ENCODE measurements around the gene CACNA2D3.

Gene CACNA2D3

DNA sequence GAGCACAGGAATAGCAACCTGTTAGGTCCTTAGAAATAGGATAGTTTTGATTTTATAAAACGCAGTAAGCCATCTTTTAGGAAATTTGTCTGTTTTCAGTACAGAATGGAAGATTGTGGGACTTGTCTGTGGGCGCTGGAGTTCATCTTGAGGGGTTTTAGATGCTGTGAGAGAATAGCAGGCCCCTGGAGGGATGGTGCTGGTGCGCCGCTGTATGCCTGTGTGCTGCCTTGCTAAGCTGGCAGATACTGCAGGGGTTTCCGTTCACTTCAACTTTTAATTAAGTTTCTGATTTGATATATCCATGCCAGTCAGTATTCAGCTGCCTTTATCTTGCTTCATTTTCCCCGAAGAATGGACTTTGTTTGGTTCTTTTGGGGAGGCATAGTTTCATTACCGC, 4.2 kb downstream of the CACNA2D3 start:
- DNase-seq (ENCODE audit: extremely low read depth in 1 of 2, low read depth in 1 of 2), result no peak

DNA sequence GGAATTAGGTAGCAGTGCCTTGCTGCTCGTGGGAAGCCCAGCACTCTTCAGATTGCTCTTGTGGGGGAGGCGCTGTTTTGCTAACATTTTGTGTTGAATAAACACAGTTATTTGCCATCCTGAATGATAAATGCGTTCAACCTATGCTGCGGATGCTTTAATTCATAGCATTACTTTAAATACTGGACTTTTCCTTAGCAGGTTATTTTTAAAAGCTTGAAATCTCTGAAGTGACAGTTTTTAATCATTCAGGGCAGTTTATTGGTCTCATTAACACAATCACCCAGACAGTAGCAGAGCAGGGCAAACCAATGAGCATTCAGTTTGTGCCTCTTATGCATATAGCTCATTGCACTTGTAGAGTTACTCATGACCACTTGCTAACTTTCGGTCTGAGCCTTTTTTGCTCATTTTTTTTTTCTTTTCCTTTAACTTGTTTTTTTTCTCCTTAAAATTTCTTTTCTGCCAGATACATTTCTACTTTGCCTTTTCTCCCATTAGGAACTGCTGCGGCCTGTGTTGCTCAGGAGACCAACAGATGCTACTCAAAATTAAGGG, 5.2 kb downstream of the CACNA2D3 start:
- DNase-seq (ENCODE audit: extremely low read depth in 1 of 2, low read depth in 1 of 2), result no peak

- DNase-seq (ENCODE audit: extremely low read depth in 1 of 2, low read depth in 1 of 2), result no peak
Observed at GRCh38 chr3:54131026-54131605, 8.8 kb downstream of the CACNA2D3 start.

DNA sequence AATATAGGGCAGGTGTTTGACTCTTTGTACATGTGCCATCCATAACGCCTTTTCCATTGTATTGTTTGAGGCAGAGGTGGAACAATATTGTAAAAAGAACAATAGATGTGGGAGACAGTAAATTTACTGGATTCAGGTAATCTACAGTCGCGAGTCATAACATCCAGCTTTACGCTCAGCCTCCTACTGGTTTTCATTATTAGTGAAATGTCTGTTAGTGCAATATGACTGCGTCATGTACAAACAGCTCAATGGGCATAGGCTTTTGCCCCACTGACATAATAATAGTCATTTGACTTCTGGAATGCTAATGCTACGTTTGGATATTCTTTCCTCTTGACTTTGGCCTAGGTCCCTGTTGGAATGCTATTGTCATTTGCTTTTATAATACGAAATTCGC, 9.5 kb downstream of the CACNA2D3 start:
- no peak for DNase-seq (ENCODE audit: extremely low read depth in 1 of 2, low read depth in 1 of 2)

GRCh38 chr3:54132685-54133084, 10.3 kb downstream of the CACNA2D3 start:
- no peak for DNase-seq (ENCODE audit: extremely low read depth in 1 of 2, low read depth in 1 of 2)

GRCh38 chr3:54133196-54133595, 10.8 kb downstream of the CACNA2D3 start:
- DNase-seq (ENCODE audit: extremely low read depth in 1 of 2, low read depth in 1 of 2), result no peak

GRCh38 chr3:54134155-54134554, 11.8 kb downstream of the CACNA2D3 start:
- DNase-seq (ENCODE audit: extremely low read depth in 1 of 2, low read depth in 1 of 2), result no peak

DNA sequence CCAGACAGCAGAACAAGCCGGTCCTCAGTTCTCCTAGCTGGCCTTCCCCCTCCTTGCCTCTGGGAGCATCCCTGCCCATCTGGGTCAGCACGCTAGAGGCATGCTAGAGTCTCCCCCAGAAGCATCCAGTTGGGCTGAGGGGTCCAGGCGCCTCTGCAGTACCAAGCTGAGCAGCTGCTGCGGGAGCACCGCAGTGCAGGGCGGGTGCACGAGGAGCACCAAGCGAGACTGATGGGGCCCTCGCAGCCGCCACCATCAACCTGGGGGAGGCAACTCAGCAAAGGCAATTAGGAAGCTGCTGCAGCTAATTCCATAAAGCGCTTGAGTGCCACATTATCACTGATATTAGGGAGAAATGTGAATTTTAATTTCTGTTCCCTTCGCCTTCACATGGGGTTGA, 12.4 kb downstream of the CACNA2D3 start:
- no peak for DNase-seq (ENCODE audit: extremely low read depth in 1 of 2, low read depth in 1 of 2)

GRCh38 chr3:54137311-54137710, 15.0 kb downstream of the CACNA2D3 start:
- DNase-seq (ENCODE audit: extremely low read depth in 1 of 2, low read depth in 1 of 2), result no peak

- DNase-seq (ENCODE audit: extremely low read depth in 1 of 2, low read depth in 1 of 2), result no peak
Observed at GRCh38 chr3:54138937-54139547, 16.7 kb downstream of the CACNA2D3 start.

DNA sequence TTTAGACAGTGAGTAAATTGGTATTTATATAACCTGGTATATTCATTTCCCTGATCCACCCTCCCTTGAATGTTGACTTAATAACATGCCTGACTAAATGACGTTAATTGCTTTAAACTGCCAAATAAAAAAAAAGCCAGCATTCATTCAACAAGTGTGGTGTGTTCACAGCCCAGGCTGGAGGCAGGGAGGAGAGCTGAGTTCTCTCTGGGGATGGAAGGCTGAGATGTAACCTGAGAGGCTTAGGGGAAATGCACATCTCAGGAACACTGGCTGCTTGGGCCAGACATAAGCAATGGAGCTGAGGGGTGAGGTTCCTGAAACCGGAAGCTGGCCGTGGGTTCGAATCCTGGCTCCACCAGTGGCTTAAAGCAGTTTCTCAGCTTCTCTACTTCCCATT, 17.3 kb downstream of the CACNA2D3 start:
- no peak for DNase-seq (ENCODE audit: extremely low read depth in 1 of 2, low read depth in 1 of 2)

DNA sequence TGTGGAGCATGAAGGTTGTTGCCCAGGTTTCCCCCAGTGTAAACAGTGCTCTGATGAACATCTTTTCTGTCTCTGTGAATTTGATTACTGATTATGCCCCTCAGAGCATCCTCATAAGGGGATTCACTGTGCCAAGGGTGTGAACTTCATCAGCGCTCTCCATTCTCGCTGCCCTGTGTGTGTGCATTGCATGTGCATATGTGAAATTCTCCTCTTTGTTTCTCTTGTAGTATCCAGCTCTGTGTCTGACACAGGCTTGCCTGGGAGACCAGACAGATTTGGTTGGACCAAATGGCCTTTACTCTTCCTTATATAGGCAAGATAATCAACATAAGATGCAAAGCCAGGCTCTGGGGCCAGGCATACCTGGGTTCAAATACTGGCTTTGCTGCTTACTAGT, 21.9 kb downstream of the CACNA2D3 start:
- no peak for DNase-seq (ENCODE audit: extremely low read depth in 1 of 2, low read depth in 1 of 2)

DNA sequence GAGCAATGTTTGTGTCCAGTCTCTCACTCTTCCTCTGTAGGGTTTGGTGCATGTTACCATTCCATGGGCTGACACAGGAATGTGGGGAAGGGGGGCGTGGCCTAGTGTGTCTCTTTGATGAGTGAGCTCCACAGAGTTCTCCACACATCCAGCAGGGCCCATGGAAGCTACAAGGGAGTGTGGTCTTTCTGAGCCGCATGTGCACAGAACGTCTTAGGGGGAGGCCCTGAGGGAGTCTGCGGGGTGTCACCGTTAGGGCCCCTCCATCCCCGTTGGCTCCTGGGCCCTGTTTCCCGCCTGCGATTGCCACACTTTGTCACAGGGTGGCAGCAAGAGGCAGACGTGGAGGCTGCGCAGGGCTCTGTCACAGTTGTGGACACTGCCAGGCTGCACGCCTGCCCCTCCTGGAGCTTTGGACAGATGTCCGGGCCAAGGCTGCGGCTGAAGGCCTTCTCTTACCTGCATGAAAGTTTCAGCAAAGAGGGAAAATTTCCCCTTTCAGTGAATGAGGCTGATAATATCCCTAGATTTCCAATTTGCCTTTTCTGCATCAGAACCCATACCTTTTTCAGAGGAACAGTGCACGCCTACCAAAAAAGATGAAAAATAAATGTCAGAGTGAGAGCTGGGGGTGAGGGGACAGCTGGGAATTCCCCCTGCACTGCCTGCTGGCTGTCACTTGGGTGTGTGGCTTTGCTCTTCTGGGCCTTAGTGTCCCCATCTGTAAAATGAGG, 24.3 kb downstream of the CACNA2D3 start:
- DNase-seq (ENCODE audit: extremely low read depth in 1 of 2, low read depth in 1 of 2), result no peak

GRCh38 chr3:54150864-54151467, 28.6 kb downstream of the CACNA2D3 start:
- DNase-seq (ENCODE audit: extremely low read depth in 1 of 2, low read depth in 1 of 2), result no peak

- DNase-seq (ENCODE audit: extremely low read depth in 1 of 2, low read depth in 1 of 2), result no peak
Observed at GRCh38 chr3:54153477-54153876, 31.1 kb downstream of the CACNA2D3 start.

GRCh38 chr3:54157860-54158259, 35.5 kb downstream of the CACNA2D3 start:
- no peak for DNase-seq (ENCODE audit: extremely low read depth in 1 of 2, low read depth in 1 of 2)

DNA sequence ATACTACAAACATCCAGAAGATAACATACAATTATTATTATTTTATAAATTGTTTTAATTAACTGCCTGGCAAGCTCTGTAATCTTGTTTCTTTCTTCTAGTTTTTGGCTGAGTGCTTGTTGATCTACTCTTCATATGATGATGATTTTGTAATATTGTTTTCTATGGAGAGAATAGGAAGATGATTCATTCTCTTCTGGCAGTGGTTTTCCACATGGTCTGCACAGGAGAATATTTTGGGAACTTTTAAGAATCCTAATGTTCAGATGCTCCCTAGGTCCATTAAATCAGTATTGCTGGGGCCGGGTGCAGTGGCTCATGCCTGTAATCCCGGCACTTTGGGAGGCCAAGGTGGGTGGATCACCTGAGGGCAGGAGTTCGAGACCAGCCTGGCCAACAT, 37.6 kb downstream of the CACNA2D3 start:
- no peak for DNase-seq (ENCODE audit: extremely low read depth in 1 of 2, low read depth in 1 of 2)

DNA sequence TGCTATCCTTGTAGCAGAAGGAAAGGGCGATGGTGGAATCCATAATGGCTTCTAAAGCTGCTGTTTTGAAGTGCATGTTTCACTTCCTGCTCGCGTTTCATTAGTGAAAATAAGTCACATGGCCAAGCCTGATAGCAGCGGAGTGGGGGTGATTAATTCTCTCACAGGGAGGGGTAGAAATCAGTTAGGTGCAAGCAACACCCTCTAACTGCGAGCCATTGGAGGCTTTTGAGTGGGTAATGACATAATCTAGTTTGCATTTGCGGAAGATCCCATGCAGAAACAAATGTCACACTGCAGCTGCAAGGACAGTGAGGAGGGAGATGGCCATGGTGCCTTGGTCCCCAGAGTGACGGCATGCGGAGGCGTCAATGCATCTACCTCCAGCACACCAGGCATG, 41.1 kb downstream of the CACNA2D3 start:
- DNase-seq (ENCODE audit: extremely low read depth in 1 of 2, low read depth in 1 of 2), result no peak

DNA sequence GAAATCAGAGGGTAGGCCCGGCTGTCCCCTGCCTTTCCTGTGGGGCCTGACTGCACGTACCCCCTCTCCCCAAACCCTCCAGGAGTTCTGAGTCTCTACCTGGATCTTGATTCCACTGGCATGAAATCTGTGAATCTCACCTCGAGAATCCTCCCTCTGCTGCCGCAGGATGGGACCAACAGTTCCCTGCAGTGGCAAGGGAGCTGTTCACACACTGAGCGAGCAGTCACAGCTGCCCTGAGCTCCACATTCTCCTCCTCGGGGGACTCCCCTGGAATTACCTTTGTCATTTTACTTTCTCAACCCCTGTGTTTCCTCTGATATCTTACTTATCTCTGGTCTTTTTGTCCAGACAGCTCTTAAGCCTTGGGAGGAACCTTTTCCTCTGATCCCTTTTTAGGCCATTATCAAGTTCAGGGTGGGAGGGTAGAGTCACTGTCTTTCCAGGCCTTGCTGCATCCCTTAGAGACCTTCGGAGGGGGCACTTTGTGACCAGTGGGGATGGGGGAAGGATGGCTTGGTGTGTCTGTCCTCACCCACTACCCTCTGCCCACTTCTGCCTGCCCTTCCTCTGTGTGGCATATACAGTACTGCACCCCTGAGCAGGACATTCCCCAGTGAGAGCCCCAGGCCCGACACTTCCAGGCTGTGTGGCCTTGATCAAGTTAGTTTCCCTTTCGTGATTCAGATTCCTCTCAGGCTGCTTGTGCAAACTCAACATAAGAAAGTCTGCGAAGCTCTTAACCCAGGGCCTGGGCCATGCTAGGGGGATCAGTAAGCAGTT, 42.0 kb downstream of the CACNA2D3 start:
- DNase-seq (ENCODE audit: extremely low read depth in 1 of 2, low read depth in 1 of 2), result no peak

- DNase-seq (ENCODE audit: extremely low read depth in 1 of 2, low read depth in 1 of 2), result no peak
Observed at GRCh38 chr3:54165865-54166264, 43.5 kb downstream of the CACNA2D3 start.

GRCh38 chr3:54167999-54168398, 45.6 kb downstream of the CACNA2D3 start:
- no peak for DNase-seq (ENCODE audit: extremely low read depth in 1 of 2, low read depth in 1 of 2)
